Kidney glomerular epithelial cell (primary cell): ENCODE measurements around the gene FBXW11.
"Not testable (repeated sequence)": the region's sequence is repeated elsewhere in the genome, so short reads cannot be mapped to it uniquely, and the experiment has no call there.

ENCODE experiments used
- DNase-seq: peaks from one replicate; lab custom pipeline; 2025; lab: John Stamatoyannopoulos, UW

Gene FBXW11

GRCh38 chr5:171981847-171982246 lies 24.6 kb downstream of the FBXW11 start:
- no peak for DNase-seq

- no peak for DNase-seq
These were observed 25.6 kb downstream of the FBXW11 start for GRCh38 chr5:171980792-171981191.

GRCh38 chr5:171979606-171980005 lies 26.8 kb downstream of the FBXW11 start:
- DNase-seq: no peak

- no peak for DNase-seq
These were observed 27.9 kb downstream of the FBXW11 start for GRCh38 chr5:171978519-171978918.

- DNase-seq: no peak
These were observed 28.4 kb downstream of the FBXW11 start for GRCh38 chr5:171978016-171978415.

- not testable (repeated sequence) for DNase-seq
These were observed 29.0 kb downstream of the FBXW11 start for GRCh38 chr5:171977244-171977950.

- DNase-seq: no peak
These were observed 30.4 kb downstream of the FBXW11 start for GRCh38 chr5:171975877-171976667.

GRCh38 chr5:171975262-171975876 lies 31.1 kb downstream of the FBXW11 start:
- DNase-seq: peak; percentile 34

- no peak for DNase-seq
These were observed 35.6 kb downstream of the FBXW11 start for GRCh38 chr5:171970826-171971225.

GRCh38 chr5:171969288-171969880 lies 37.1 kb downstream of the FBXW11 start:
- DNase-seq: no peak

- no peak for DNase-seq
These were observed 37.9 kb downstream of the FBXW11 start for GRCh38 chr5:171968531-171968930.

- DNase-seq: no peak
These were observed 39.5 kb downstream of the FBXW11 start for GRCh38 chr5:171966964-171967363.

- no peak for DNase-seq
These were observed 40.2 kb downstream of the FBXW11 start for GRCh38 chr5:171966270-171966669.

GRCh38 chr5:171965745-171966144 lies 40.7 kb downstream of the FBXW11 start:
- DNase-seq: no peak

GRCh38 chr5:171963416-171963815 lies 43.0 kb downstream of the FBXW11 start:
- DNase-seq: no peak

GRCh38 chr5:171961117-171961516 lies 45.3 kb downstream of the FBXW11 start:
- DNase-seq: no peak

GRCh38 chr5:171957591-171958251 lies 48.7 kb downstream of the FBXW11 start:
- DNase-seq: no peak

GRCh38 chr5:171956887-171957495 lies 49.4 kb downstream of the FBXW11 start:
- no peak for DNase-seq

GRCh38 chr5:171956314-171956713 lies 50.1 kb downstream of the FBXW11 start:
- DNase-seq: no peak

- no peak for DNase-seq
These were observed 50.7 kb downstream of the FBXW11 start for GRCh38 chr5:171955761-171956160.

- no peak for DNase-seq
These were observed 51.7 kb downstream of the FBXW11 start for GRCh38 chr5:171954721-171955120.
